Right renal cortex interstitium (tissue), 3 donors: ENCODE measurements around the gene ST6GALNAC6. TPM values are rescaled to one million over a fixed set of nuclear protein-coding genes. Genes with fewer than 3 reads are reported as not detected.
"Not testable (repeated sequence)": the region's sequence is repeated elsewhere in the genome, so short reads cannot be mapped to it uniquely, and the experiment has no call there.

Experiments used
- DNase-seq, 3 donors: peaks; one replicate each; pipeline ENCODE4 v3.0.0-alpha.2; 2013; ENCODE audit warnings: low read depth in 3 of 3, low spot score in 2 of 3
- polyA plus RNA-seq, 3 donors: library from polyadenylated mRNA; unstranded; fragments of 120-200 nt; gene quantifications; one replicate each; pipeline ENCODE4 v1.2.1, GENCODE V29; 2013; ENCODE audit not compliant: insufficient read length in 3 of 3

The ST6GALNAC6 gene
- polyA plus RNA-seq, 3 donors: 39.7 to 47.3 (median 43.1) TPM

DNA sequence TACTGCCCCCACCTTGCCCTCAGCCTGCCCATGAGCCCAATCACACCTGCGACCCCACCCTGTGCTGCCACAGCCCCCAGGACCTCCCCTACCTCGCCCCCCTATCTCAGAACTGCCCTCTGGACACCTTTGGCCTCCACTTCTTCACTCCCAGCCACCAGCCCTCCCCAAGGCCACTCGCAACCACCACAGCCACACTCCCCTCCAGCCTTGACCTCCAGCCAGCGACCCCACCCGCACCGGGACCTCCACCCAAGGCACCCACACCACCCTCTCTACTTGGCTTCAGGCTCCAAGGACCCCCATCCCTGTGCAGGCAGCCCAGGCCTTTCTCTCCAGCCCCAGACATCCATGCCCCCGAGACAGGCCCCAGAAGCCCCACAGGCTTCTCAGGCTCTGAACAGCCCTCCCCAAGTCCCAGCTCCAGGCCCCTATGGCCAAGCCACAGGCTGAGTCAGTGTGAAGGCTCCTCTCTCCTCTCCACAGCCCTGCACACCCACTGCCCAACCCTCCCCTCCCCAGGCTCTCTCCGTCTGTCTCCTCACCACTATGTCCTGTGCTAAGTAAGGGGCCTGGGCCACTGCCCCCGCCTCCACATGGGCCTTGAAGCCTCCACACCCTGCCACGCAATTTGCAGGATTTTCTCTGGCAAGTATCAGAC is 24.0 kb downstream of the ST6GALNAC6 start:
- DNase-seq: no peak

DNA sequence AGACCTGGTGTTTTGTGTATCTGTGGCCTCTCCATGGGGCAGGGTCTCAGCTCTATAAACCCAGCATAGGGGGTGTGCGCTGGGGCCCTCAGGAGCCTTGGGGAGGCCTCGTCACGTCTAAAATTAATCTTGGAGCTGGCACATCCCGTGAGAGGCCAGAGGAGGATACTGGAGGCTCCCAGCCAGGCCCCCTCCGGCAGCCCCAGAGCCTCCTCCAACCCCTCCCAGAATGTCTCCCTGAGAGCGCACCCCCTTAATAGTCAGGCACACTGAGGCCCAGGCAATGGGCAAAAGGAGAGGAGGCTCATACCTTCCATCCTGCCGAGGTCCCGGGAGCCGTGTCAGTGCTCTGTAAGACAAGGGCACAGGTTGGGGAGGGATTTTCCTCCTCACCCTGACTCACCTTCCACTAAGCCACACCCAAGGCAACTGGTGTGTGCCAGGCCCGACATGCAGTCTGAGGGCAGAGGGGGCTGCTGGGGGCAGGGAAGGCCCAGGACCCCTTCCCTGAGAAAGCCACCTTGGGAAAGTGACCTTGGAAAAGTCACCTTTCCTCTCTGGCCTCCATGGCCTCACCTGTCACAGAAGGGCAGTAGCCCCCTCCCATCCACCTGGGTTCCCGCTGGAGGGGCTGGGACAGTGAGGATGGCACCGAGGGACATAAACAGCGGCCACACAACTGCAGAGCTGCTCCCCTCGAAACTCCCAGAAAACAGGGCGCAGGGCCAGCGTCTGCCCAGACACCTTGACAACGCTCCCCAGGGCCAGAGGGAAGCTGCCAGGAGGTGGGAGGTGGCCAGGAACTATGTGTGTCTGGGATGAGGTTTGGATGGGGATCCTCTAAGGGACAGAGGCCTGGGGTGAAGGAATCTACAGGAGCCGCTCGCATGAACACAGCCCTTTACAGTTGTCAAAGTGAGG is 24.8 kb downstream of the ST6GALNAC6 start:
- no peak for DNase-seq

DNA sequence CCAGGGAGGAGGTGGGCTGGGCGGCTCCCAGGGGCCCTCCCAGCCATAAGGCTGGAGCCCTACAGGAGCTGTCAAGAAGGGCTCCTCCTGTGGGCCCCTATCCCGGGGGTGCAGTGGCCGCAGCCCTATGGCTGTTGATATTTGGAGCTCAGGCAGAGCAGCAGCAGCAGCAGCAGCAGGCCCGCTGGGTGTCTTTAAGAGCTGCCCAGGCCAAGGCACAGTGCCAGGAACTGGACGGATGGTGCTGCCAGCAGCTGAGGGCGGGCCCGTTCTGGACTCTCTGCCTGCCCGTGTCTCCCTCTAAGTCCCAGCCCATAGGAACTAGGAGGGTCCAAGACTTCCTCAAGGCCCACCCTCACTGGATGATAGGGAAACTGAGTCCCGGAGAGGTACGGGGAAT is 25.5 kb downstream of the ST6GALNAC6 start:
- no peak for DNase-seq

DNA sequence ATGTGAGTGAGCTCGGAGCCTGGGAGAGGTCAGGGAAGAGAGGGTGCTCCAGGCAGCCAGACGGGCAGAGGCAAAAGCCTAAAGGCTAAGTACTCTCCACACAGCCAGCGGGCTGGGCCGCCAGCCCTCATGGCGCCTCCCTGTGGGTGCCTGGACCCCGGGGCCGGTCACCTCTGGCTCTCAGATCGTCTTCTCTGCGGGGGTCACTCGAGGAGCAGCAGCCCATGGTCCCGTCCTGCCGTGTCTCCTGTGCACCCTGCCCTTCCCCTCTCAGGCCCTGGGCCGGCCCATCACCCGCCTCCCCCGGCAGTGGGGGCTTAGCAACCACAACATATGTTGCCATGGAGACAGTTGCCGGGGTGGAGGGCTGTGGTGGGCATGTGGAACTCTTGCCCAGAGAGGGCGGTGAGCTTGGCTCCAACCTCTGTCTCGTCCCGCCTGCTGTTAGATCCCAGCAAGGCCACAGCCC is 26.1 kb downstream of the ST6GALNAC6 start:
- no peak for DNase-seq

DNA sequence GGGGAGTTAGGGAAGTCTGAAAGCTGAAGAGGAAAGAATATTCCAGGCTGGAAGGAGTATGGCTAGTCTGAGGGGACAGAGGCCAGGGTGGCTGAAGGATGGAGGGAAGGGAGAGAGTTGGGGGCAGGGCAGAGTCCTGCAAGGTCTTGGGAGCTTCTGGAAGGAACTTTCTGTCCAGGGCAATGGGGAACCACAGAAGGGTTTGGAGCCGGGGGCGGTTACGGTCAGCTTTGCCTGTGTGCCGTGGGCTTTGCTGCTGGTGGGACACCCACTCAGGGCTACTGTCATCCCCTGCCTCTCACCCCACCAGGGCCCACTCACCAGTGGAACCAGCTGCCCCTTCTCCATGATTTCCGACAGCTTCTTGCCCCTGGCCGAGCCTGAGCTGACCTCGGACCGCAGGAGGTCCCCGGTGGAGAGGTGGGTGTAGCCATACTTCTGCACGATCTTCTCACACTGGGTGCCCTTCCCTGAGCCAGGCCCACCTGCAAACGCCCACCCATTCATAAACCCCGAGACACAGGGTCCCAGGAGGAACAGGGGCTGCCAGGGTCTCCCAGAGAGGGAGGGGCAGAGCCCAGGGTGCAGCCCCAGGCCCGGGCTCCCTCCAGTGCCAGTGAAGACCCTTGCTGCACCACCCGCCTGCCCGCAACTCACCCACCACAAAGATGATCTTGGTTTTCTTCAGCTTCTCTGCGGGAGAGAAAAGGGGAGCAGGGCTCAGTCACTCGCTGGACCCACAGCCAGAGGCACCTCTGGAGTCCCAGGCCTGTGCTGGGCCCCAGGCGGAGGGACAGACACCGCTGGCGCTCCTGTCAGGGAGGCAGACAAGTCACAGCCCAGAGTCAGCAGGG is 26.8 kb downstream of the ST6GALNAC6 start:
- DNase-seq: no peak

DNA sequence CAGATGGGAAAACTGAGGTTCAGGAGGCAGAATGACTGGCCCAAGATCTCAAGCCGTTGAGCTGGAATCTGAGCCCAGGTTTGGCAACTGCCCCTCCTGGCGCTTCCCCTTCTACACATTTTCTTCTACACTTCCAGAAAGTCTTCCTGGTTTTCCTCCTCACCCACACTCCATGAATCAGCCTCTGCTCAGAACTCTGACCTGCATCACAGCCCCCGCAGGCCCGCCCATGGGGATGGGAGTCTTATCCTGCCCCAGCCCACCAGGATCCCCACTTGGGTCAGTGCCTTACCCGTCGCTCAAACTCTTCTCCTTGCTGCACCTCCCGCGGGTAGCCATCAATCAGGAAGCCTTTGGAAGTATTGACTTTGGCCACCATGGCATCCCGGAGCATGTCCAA is 27.9 kb downstream of the ST6GALNAC6 start:
- no peak for DNase-seq

DNA sequence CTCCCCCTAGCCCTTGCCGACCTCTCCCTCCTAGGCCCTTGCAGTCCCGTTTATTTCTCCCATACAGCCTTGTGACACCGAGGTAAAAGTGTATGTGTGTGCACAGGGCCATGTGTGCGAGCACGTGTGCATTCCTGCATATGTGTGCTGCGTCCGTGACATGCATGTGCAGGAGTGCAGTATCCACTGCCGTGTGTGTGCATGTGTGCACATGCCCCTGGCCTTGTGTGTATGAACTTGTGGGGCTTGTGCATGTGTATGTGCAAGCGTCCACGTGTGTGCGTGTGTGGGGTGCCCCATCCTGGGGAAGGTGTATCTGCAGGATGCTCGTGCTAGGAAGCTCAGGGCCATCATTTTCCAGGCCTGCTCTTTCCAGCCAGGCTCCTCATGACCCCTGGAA is 28.5 kb downstream of the ST6GALNAC6 start:
- DNase-seq: no peak

DNA sequence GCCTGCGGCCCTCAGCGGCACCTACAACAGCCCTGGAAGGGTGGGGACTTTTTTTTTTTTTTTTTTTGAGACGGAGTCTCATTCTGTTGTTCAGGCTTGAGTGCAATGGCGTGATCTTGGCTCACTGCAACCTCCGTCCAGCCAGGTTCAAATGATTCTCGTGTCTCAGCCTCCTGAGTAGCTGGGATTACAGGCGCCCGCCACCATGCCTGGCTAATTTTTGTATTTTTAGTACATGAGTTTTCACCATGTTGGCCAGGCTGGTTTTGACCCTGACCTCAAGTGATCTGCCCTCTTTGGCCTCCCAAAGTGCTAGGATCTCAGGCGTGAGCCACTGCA is 29.3 kb downstream of the ST6GALNAC6 start:
- not testable (repeated sequence) for DNase-seq

DNA sequence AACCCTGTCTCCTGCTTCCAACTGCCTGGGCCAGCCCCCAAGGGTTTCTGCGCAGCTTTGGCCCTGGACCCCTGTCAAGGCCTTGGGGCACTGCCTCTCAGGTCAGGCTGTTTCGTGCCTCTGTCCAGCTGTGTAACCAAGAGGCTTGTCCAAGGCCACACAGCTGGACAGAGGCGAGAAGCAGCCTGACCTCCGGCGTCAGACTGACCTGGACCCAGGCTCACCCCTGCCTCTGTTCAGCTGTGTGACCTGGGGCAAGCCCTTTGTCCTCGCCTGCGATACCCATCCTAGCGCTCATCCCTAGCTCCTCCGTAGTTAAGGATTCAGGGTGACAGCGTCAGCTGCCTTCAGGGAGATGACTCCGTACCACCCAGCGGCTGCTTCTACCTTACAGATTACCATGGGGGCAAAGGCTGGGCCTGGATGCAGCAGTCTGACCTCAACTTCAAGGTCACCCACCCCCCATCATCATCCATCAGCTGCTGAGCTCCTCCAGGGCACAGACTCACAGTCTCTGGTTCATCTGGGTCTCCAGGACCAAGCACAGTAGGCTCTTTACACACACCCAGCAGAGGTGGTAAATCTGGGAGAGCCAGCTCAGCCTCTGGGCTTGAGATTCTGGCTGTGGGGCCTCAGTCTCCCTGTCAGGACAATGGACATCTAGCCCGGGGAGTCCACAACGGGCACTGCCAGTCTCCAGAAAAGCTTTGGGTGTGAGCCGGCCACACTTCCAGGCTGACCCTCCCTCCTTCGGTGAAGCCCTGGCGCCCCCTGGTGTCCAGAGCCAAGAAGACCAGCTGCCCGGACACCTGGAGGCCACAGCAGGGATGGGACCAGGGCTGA is 29.9 kb downstream of the ST6GALNAC6 start:
- peak in 1 of 3 donors; percentile 70 for DNase-seq

DNA sequence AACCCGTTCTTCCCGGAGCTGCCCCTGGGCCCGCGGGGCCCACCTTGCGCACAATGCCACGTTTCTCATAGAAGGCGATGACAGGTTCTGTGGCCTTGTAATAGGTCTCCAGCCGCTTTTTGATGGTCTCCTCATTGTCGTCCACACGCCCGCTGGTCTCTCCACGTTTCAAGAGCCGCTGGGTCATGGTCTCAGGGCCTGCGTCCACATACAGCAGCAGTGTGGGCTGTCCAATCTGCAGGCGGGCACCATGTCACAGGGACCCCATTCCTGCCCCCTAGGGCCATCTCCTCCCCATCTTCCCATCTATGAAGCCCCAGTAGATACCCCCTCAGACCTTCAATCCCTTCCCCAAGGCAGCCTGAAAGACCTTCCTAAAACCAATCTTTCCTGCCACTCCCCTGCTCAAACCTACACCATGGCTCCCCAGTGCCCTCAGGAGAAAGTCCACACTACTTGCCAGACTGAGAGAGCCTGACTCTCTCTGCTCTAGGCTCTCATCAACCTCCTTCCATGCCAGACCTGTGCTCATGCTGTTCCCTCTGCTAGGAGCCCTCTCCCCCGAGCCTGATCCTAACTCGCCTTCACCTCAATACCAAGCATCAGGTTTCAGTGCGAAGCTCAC is 31.0 kb downstream of the ST6GALNAC6 start:
- no peak for DNase-seq

DNA sequence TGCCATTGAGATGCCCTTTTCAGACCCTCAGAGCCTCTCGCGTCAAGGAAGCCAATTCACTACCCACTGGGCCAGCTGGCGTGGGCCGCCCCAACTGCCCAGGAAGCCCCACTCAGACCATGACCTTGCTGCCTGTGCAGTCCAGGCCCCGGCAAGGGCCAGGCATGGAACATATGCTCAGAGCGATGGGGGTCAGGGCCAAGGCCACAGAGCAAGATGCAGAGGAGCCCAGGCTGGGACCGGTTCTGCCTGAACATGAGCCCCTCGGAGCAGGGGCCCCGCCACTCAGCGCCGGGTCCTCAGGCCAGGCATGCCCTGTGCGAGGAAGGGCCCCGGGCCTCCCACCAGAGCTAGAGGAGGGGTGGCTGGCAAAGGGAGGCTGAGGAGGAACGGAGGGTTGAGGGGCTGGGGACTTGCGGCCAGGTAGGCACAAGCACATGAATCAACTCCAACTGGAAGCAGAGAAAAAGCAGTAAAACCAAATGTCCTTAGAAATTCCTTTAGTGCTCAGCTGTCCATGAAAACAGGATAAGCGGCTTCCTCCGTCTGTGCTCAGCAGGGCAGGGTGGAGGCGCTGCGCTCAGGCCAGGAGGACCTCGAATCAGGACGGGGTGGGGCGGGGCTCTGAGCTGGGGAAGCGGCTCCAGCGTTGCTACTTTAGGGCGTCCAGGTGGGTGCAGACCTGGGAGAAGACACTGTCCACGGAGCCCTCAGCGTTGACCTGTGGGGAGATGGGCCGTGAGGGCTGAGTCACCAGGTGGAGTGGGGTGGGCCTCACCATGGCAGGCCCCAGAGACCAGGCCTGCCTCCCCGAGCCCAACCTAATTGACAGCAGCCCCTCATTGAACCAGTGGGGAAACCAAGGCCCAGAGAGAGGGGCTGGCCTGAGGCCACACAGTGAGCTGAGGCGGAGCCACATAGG is 31.8 kb downstream of the ST6GALNAC6 start:
- no peak for DNase-seq

DNA sequence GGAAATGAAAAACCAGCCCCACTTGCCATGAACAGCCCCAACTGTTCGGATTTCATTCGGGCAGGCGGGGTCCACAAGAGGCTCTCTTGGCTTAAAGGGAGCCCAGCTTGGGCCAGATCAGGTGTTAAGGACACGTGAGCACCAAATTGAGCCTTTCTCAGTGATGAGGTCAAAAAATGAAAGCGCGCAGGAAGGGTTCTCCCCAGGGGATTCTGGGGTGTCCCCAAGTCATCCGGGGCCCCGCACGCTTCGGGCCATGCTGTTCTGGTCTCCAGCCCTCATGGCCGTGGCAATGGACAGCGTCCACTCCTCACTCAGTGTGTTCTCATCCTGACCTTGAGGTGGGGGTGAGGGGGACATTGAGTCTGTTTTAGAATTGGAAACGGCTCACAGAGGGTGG is 32.9 kb downstream of the ST6GALNAC6 start:
- no peak for DNase-seq

DNA sequence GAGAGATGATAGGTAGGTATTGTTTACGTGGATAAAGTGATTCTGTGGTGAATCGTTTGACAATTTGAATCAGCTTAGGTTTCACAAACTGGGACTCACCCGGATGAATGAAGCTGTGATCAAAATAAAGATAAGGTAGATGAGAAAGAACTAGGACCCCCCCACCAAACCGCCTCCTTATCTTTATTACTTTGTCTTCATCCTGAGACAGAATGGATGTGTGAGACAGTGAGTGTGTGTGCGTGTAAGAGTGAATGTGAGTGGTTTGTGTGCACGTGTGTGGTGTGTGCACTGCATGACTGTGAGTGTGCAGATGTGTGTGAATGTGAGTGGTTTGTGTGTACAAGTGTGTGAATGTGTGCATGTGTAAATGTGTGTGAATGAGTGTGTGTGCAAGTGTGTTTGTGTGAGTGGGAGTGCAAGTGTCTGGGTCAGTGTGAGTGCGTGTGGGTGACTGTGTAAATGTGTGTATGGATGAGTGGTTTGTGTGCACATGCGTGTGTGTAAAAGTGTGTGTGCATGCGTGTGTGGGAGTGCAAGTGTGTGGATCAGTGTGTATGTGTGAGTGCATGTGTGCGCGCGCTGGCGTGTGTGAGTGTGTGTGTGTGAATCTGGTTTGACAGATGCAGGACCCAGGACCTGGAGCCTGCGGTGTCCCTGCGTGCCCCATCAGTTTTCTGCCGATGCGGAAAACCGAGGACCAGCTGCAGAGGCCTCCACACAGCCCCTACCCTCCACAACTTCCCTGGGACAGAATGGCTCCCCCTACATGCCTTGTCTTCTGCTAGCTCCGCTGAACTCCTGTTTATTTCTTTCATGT is 33.5 kb downstream of the ST6GALNAC6 start:
- no peak for DNase-seq

DNA sequence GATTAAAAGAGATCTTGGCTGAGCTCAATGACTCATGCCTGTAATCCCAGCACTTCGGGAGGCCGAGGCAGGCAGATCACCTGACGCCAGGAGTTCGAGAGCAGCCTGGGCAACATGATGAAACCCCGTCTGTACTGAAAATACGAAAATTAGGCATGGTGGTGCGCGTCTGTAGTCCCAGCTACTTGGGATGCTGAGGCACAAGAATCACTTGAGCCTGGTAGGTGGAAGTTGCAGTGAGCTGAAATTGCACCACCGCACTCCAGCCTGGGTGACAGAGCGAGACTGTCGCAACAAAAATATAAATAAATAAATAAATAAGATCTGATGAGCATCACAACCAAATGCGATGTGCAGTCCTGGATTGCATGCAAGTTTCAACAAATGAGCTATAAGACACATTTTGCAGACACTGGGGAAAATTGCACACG is 36.2 kb downstream of the ST6GALNAC6 start:
- DNase-seq: no peak

DNA sequence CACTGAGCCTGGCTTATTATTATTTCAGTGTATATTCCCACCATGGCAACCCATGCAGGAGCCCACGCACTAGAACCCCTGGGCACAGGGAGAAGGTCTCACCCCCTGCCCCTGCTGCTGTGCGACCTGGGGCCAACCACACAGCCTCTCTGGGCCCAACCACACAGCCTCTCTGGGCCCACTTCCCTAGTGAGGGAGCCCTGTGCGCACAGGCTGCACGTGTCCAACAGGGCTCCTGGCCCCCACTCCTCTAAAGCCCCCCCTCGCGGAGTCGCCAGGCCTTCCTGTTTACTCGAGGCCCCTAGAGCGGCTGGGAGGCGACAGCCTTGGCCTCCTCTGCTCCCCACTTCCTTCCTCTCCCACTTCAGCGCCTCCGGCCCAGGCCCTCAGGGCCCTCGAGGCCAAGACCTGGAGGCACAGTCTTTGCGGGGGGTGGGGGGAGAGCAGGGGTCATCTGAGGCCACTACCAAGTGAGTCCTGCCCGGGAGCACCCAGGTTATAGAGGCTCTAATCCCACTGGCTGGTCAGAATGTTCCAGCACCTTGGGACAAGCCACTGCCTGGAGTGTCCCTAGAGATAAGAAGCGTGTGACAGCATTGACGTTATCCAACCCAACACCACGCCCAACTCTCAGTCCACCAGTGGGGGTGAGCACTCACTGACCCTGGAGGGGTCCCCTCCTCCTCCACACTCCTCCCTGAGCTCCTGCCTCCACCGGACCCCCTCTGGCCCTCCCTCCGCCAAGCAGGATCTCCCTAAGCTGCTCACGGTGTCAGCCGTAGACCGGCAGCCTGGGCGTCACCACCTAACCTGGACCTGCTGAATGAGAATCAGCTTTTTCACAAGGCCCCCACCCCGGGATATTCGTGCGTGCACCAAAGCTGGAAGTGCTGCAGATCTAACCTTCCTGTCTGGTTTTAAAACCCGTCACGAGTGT is 37.1 kb downstream of the ST6GALNAC6 start:
- DNase-seq: no peak

DNA sequence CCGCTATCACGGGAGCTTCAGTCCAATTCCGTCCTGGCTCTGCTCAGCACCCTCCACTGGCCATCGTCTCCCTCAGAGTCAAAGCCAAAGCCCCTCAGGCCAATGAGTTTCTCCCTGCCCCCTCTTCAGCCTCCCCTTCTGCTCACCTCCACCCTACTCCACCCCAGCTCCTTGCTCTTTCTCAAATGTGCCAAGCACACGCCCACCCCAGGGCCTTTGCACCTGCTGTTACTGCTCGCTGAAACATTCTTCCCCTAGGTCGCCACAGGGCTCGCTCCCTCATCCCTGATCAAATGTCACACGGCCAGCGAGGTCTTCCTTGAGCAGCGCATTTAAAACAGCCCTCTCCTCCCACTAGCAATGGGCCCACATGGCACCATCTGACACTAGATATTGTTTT is 38.6 kb downstream of the ST6GALNAC6 start:
- DNase-seq: no peak

DNA sequence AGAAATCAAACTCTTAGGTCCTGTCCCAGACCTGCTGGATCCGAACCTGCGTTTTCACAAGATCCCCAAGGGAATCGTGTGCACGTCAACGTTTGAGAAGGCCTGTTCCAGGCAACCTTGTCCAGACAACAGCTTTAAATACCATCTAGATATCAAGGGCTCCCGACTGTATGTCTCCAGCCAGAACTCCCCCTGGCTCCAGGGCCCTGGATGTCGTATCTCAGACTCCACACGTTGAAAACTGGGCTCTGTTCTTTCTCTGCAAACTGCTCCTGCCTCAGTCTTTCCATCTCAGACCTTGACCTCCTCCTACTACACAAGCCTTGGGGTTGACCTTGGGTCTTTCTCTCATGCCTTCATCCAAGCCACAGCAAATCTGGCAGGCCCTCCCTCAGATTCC is 39.1 kb downstream of the ST6GALNAC6 start:
- no peak for DNase-seq
